K562 (cell line): ENCODE measurements around the gene SLC4A4. TPM values are rescaled to one million over a fixed set of nuclear protein-coding genes. Genes with fewer than 3 reads are reported as not detected.

Experiments
- ATAC-seq: fragments of 200-7000 bp; cut with Tn5 transposase; 3 replicates; pipeline ENCODE4 v1.9.1; 2020; ENCODE audit warnings: moderate library complexity
- BruUV-seq: library from RNA; stranded (reverse); fragments of 400-500 nt; replicated peaks from 2 replicates; lab custom pipeline; 2021; lab: Mats Ljungman, UMichigan
- CTCF ChIA-PET: fragments of 300-600 bp; formaldehyde crosslinking; extraction: SDS; loops from one replicate; lab custom pipeline; 2021; ENCODE audit warnings: low intra/inter-chr PET ratio; lab: Yijun Ruan, JAX
- POLR2A ChIA-PET: fragments of 300-600, 350-650 bp; sonication (Branson Sonifier 250); formaldehyde crosslinking; extraction: SDS; loops from one replicate; lab custom pipeline; 2021; ENCODE audit warnings: antibody characterized with exemption, inconsistent platforms; lab: Yijun Ruan, JAX
- DNase-seq, 4 experiments: peaks; one replicate each; pipeline versions ENCODE4 v3.0.0 to v3.0.0-alpha.2; 2011 to 2018; ENCODE audit warnings: low spot score in 3 of 4, mixed read lengths in 3 of 4; ENCODE audit errors: extremely low read depth in 1 of 4
- FAIRE-seq: peaks from 2 replicates; lab custom pipeline; 2011; peaks lifted over from hg19 to GRCh38; lab: Jason Lieb, UNC
- H2AFZ ChIP-seq: 2 replicates; pipeline ENCODE4 v1.6.0; 2011; ENCODE audit warnings: low read depth, low read length, control low read depth, inconsistent platforms
- H3K27ac ChIP-seq: fragments of 200-600 bp; 3 replicates; pipeline ENCODE4 v1.8.0; 2011; ENCODE audit warnings: low read depth, mild to moderate bottlenecking, control low read depth, inconsistent platforms, low read length, moderate library complexity, mixed read lengths; ENCODE audit errors: extremely low read depth
- H3K27me3 ChIP-seq, 2 experiments: fragments of 300-600 bp in 1 of 2; 2 replicates in 1 of 2; 3 replicates in 1 of 2; pipeline versions ENCODE4 v1.6.0 to v1.8.0; 2011; ENCODE audit warnings: inconsistent platforms in 2 of 2, low read length in 2 of 2, mild to moderate bottlenecking in 1 of 2, mixed read lengths in 1 of 2, moderate library complexity in 1 of 2; ENCODE audit not compliant: control insufficient read depth in 2 of 2, insufficient read depth in 2 of 2
- H3K36me3 ChIP-seq: fragments of 300-600 bp; 3 replicates; pipeline ENCODE4 v1.8.0; 2011; ENCODE audit warnings: mild to moderate bottlenecking, low read length, inconsistent platforms; ENCODE audit not compliant: control insufficient read depth, insufficient read depth
- H3K4me1 ChIP-seq, 2 experiments: fragments of 200-600 bp in 1 of 2; replicated peaks in 1 of 2; 2 replicates in 1 of 2; 3 replicates in 1 of 2; pipeline versions ENCODE4 v1.5.1 to v1.8.0; 2011; ENCODE audit warnings: inconsistent platforms in 2 of 2, low read length in 2 of 2, mild to moderate bottlenecking in 1 of 2, mixed read lengths in 1 of 2, moderate library complexity in 1 of 2; ENCODE audit not compliant: control insufficient read depth in 2 of 2, insufficient read depth in 2 of 2
- H3K4me2 ChIP-seq: 2 replicates; pipeline ENCODE4 v1.6.1; 2011; ENCODE audit warnings: low read length, control low read depth, inconsistent platforms, mixed read lengths; ENCODE audit not compliant: insufficient read depth
- H3K4me3 ChIP-seq: fragments of 200-600 bp; sonication (generic), shearing (Covaris generic); 2 replicates; pipeline ENCODE4 v1.5.1; 2016; ENCODE audit warnings: control low read depth, inconsistent platforms
- H3K79me2 ChIP-seq: fragments of 200-600 bp; 3 replicates; pipeline ENCODE4 v1.8.0; 2011; ENCODE audit warnings: low read length, inconsistent platforms; ENCODE audit not compliant: control insufficient read depth, insufficient read depth
- H3K9ac ChIP-seq, 2 experiments: 2 replicates each; pipeline versions ENCODE4 v1.6.0 to v1.6.1; 2011; ENCODE audit warnings: low read depth in 2 of 2, low read length in 2 of 2, control low read depth in 1 of 2, inconsistent platforms in 1 of 2, mild to moderate bottlenecking in 1 of 2, mixed read lengths in 1 of 2; ENCODE audit not compliant: insufficient read depth in 1 of 2
- H3K9me1 ChIP-seq: one replicate; pipeline ENCODE4 v1.6.0; 2011; ENCODE audit warnings: inconsistent platforms, mild to moderate bottlenecking, low read length, moderate library complexity; ENCODE audit not compliant: control insufficient read depth, insufficient read depth
- H3K9me3 ChIP-seq: replicated peaks from 2 replicates; pipeline ENCODE4 v1.5.1; 2011; ENCODE audit warnings: low read depth, low read length, inconsistent platforms; ENCODE audit not compliant: control insufficient read depth, insufficient read depth
- H4K20me1 ChIP-seq: replicated peaks from 2 replicates; pipeline ENCODE4 v1.6.1; 2011; ENCODE audit warnings: low read length, inconsistent platforms, mixed read lengths; ENCODE audit not compliant: control insufficient read depth, insufficient read depth
- CAMTA2 ChIP-seq: fragments of 250-450 bp; sonication (Bioruptor Pico); conservative IDR thresholded peaks from 2 replicates; pipeline ENCODE4 v1.5.1; 2022
- CXXC5 ChIP-seq: fragments of 250-450 bp; sonication (Bioruptor Pico); IDR thresholded peaks from 2 replicates; pipeline ENCODE4 v1.8.0; 2022; ENCODE audit warnings: inconsistent platforms, mild to moderate bottlenecking, moderate library complexity
- NCOA6 ChIP-seq: fragments of 450-650 bp; IDR thresholded peaks from 2 replicates; pipeline ENCODE4 v1.6.1; 2017; ENCODE audit warnings: mild to moderate bottlenecking
- NFE2L1 ChIP-seq: fragments of 450-650 bp; IDR thresholded peaks from 2 replicates; pipeline ENCODE4 v1.6.1; 2016; ENCODE audit warnings: missing genetic modification characterization, low read depth, mild to moderate bottlenecking, missing compliant biosample characterization, moderate library complexity, borderline replicate concordance
- PHB2 ChIP-seq: fragments of 450-650 bp; IDR thresholded peaks from 2 replicates; pipeline ENCODE4 v1.6.1; 2017; ENCODE audit warnings: low read depth
- POLR2B ChIP-seq: fragments of 450-650 bp; IDR thresholded peaks from 2 replicates; pipeline ENCODE4 v1.6.1; 2018; ENCODE audit warnings: low read depth; ENCODE audit not compliant: partially characterized antibody
- POLR3G ChIP-seq: IDR thresholded peaks from 2 replicates; pipeline ENCODE4 v1.6.1; 2011; ENCODE audit not compliant: insufficient read length, insufficient replicate concordance; ENCODE audit errors: extremely low read depth
- SMARCE1 ChIP-seq: fragments of 450-650 bp; IDR thresholded peaks from 2 replicates; pipeline ENCODE4 v1.7.1; 2016; ENCODE audit warnings: mild to moderate bottlenecking
- ZKSCAN8 ChIP-seq: fragments of 200-800 bp; sonication (Bioruptor generic); IDR thresholded peaks from 2 replicates; pipeline ENCODE4 v1.6.1; 2016; ENCODE audit warnings: missing genetic modification characterization, missing compliant biosample characterization
- WGBS: fragments of 100-300 bp; shearing (Covaris generic); methylation state at CpG from one replicate; pipeline ENCODE4 v1.1.6; 2016; ENCODE audit warnings: low coverage, mixed read lengths; ENCODE audit not compliant: insufficient coverage; ENCODE audit errors: missing lambda C conversion rate; 5-methylcytosine and 5-hydroxymethylcytosine counted together
- in situ Hi-C: fragments of 300-500 bp; cut with MboI; formaldehyde crosslinking; loops from 4 replicates; pipeline ENCODE4 v1.15.0; 2018; ENCODE audit warnings: inconsistent platforms, mixed read lengths
- intact Hi-C: fragments of 100-400 bp; cut with micrococcal nuclease; formaldehyde crosslinking; loops from 2 replicates; pipeline ENCODE4 v1.14.2; 2022
- polyA plus RNA-seq, 8 experiments: library from polyadenylated mRNA; depleted of rRNA in 4 of 8; stranded (reverse) in 5 of 8; unstranded in 3 of 8; fragments of >200 nt; fragmentation: Nextera tagmentation in 2 of 8; fragmentation: Illumina TruSeq in 1 of 8; extraction: Ambion mirVana in 2 of 8; extraction: Trizol in 1 of 8; gene quantifications; 2 replicates each; pipeline versions ENCODE4 v1.2.1 to v1.2.3, GENCODE V29; 2011 to 2014; ENCODE audit warnings: inconsistent platforms in 1 of 8, missing spikeins in 1 of 8
- total RNA-seq, 7 experiments: library from RNA; depleted of rRNA in 6 of 7; stranded (reverse); fragments of >200 nt in 6 of 7; fragmentation: Illumina TruSeq in 2 of 7; extraction: Trizol in 2 of 7; gene quantifications; 2 replicates each; pipeline versions ENCODE4 v1.2.1 to v1.2.3, GENCODE V29; 2011 to 2021; ENCODE audit warnings: low replicate concordance in 1 of 7
- TF ChIP-seq, protein P1 (sequence below), 3 experiments: IDR thresholded peaks in 2 of 3; conservative IDR thresholded peaks in 1 of 3; 2 replicates each; pipeline ENCODE4 v1.5.1; 2011 to 2012; ENCODE audit warnings: low read length in 3 of 3, mild to moderate bottlenecking in 3 of 3, control low read depth in 2 of 3, improper control_type of control experiment in 1 of 3, inconsistent platforms in 1 of 3, low read depth in 1 of 3, mixed read lengths in 1 of 3, moderate library complexity in 1 of 3; ENCODE audit not compliant: insufficient read depth in 2 of 3
- TF ChIP-seq, protein P2 (sequence below): fragments of 450-650 bp; formaldehyde crosslinking; IDR thresholded peaks from 2 replicates; pipeline ENCODE4 v1.4.0; 2020; ENCODE audit warnings: mild to moderate bottlenecking, mixed read lengths
- TF ChIP-seq, protein P3 (sequence below): fragments of 250-450 bp; sonication (Bioruptor Pico); IDR thresholded peaks from 2 replicates; pipeline ENCODE4 v1.5.0; 2021

SLC4A4 gene
- total and polyA plus RNA-seq, 9 of the 15 experiments (the other 6 are each of a cell fraction or from before 2014, with no cell fraction given): 0.01 to 0.18 (median 0.07) TPM; not detected in 2

DNA sequence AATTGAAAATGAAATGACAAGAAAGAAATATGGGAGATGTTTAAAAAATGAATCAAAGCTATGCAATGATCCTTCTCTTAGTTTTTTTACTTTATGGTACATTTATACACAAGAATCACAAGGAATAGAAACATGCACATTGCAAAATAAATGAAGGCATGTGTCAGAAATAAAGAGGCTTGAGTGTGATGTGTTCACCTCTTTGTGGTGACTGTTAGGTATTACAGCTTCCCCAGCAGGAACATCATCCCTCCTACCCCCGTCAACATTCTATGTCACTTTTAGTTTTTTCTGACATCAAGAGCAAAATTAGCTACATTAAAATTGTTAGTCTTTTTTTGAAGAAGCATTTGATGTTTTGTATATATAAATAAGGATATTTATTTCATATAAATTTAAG is 214.8 kb downstream of the SLC4A4 start (continued):
- TF ChIP-seq CAMTA2 (no peak), POLR3G (no peak), POLR2B (no peak), CXXC5 (CRISPR knock-in tag) (no peak), SMARCE1 (no peak), NFE2L1 (tag) (no peak), ZKSCAN8 (CRISPR knock-in tag) (no peak), PHB2 (no peak)
- TF ChIP-seq, protein P1, sequence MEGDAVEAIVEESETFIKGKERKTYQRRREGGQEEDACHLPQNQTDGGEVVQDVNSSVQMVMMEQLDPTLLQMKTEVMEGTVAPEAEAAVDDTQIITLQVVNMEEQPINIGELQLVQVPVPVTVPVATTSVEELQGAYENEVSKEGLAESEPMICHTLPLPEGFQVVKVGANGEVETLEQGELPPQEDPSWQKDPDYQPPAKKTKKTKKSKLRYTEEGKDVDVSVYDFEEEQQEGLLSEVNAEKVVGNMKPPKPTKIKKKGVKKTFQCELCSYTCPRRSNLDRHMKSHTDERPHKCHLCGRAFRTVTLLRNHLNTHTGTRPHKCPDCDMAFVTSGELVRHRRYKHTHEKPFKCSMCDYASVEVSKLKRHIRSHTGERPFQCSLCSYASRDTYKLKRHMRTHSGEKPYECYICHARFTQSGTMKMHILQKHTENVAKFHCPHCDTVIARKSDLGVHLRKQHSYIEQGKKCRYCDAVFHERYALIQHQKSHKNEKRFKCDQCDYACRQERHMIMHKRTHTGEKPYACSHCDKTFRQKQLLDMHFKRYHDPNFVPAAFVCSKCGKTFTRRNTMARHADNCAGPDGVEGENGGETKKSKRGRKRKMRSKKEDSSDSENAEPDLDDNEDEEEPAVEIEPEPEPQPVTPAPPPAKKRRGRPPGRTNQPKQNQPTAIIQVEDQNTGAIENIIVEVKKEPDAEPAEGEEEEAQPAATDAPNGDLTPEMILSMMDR (IDR thresholded peaks at IDR 0.05 in 2 of 3, conservative IDR thresholded peaks at IDR 0.05 in 1 of 3; ENCODE audit: insufficient read depth in 2 of 3, low read depth in 1 of 3, low read length in 3 of 3): peak in 2 of 3 experiments; percentile 31 to 44; a peak in 3 of 6 replicates

DNA sequence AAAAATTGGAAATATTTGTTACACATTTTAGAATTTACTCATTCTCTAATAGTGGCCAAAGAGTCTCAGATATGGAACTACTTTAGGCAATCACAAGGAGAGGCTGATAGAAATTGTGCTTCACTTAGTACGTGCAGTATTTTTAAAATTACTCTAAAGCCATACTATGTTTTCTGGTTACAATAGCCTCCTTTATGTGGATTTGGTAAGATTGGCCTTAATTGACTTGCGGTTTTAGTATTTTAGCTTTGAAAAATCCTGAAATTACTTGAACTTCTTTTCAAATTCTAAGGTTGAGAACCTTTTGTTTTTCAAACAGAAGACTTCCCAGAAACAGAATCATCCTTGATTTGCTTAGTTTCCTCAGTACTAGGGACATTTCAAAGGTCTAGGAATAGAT is 215.2 kb downstream of the SLC4A4 start:
- no peak for DNase-seq

More for the DNA sequence above, 215.2 kb downstream of the SLC4A4 start:
- Histone ChIP-seq H3K9ac (no peak overlapping the region), H3K79me2 (no peaks in the 10 kb centered on the region), H3K27ac (no peak overlapping the region), H2AFZ (no peak overlapping the region), H4K20me1 (no peaks in the 10 kb centered on the region), H3K4me1 (no peaks in the 10 kb centered on the region), H3K27me3 (no peaks in the 10 kb centered on the region), H3K9me3 (no peaks in the 10 kb centered on the region), H3K36me3 (no peaks in the 10 kb centered on the region), H3K4me3 (no peak overlapping the region), H3K4me2 (no peak overlapping the region), H3K9me1 (no peaks in the 10 kb centered on the region)
- 0% methylated on average over 2 of the region's 2 CpGs for WGBS
- no TSS peak for BruUV-seq
- TF ChIP-seq, protein P2, sequence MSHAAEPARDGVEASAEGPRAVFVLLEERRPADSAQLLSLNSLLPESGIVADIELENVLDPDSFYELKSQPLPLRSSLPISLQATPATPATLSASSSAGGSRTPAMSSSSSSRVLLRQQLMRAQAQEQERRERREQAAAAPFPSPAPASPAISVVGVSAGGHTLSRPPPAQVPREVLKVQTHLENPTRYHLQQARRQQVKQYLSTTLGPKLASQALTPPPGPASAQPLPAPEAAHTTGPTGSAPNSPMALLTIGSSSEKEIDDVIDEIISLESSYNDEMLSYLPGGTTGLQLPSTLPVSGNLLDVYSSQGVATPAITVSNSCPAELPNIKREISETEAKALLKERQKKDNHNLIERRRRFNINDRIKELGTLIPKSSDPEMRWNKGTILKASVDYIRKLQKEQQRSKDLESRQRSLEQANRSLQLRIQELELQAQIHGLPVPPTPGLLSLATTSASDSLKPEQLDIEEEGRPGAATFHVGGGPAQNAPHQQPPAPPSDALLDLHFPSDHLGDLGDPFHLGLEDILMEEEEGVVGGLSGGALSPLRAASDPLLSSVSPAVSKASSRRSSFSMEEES (CRISPR knock-in tag): no peak
- TF ChIP-seq, protein P3, sequence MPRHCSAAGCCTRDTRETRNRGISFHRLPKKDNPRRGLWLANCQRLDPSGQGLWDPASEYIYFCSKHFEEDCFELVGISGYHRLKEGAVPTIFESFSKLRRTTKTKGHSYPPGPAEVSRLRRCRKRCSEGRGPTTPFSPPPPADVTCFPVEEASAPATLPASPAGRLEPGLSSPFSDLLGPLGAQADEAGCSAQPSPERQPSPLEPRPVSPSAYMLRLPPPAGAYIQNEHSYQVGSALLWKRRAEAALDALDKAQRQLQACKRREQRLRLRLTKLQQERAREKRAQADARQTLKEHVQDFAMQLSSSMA: no peak
- no peak for TF ChIP-seq NCOA6
- intact Hi-C loops (loop anchor here (10.0 kb wide), 1 partner anchor 369 kb away; no protein-coding TSS in a partner anchor), in situ Hi-C loops (no loop called here)
- ChIA-PET POLR2A (no interaction called here), CTCF (interaction anchor here (0.6 kb wide), 1 partner anchor 261 kb away, joined by 3 read pairs; no protein-coding TSS in a partner anchor)
- ATAC-seq: no peak
- no peak for FAIRE-seq
